GM23338 (cell line): Measurements from ENCODE around the gene LRRC75B.

ENCODE experiments used
- CTCF ChIP-seq, 2 experiments: fragments of 200-600 bp in 1 of 2; sonication (generic) in 1 of 2; conservative IDR thresholded peaks; 2 replicates each; pipeline versions ENCODE4 v1.5.1 to v1.6.1; 2016 to 2017; ENCODE audit warnings: antibody characterized with exemption in 2 of 2, low read depth in 2 of 2, mild to moderate bottlenecking in 2 of 2, moderate library complexity in 1 of 2
- EZH2 ChIP-seq: fragments of 200-600 bp; sonication (generic); IDR thresholded peaks from one replicate; pipeline ENCODE4 v1.8.0; 2017; ENCODE audit warnings: antibody characterized with exemption, mild to moderate bottlenecking, low read depth; ENCODE audit not compliant: unreplicated experiment
- JUNB ChIP-seq: IDR thresholded peaks from one replicate; pipeline ENCODE4 v1.6.1; 2016; ENCODE audit warnings: antibody characterized with exemption; ENCODE audit not compliant: unreplicated experiment
- POLR2AphosphoS5 ChIP-seq: IDR thresholded peaks from 2 replicates; pipeline ENCODE4 v1.6.1; 2016; ENCODE audit warnings: antibody characterized with exemption, low read depth
- STAT1 ChIP-seq: IDR thresholded peaks from one replicate; pipeline ENCODE4 v1.6.1; 2016; ENCODE audit warnings: antibody characterized with exemption; ENCODE audit not compliant: unreplicated experiment

GRCh38 chr22:24565077-24565476 is 27.8 kb downstream of the LRRC75B start:
- TF ChIP-seq JUNB (no peak), CTCF (conservative IDR thresholded peaks at IDR 0.05; ENCODE audit: low read depth in 2 of 2) (no peak), POLR2AphosphoS5 (no peak), EZH2 (no peak), STAT1 (no peak)
